ENCODE measurements around the gene PIP5K1B. TPM values are rescaled to one million over a fixed set of nuclear protein-coding genes. Genes with fewer than 3 reads are reported as not detected.

Gene PIP5K1B
- total and polyA plus RNA-seq, 4 experiments from 2014 or later, result 0.12 to 0.25 TPM; not detected in 2

DNA sequence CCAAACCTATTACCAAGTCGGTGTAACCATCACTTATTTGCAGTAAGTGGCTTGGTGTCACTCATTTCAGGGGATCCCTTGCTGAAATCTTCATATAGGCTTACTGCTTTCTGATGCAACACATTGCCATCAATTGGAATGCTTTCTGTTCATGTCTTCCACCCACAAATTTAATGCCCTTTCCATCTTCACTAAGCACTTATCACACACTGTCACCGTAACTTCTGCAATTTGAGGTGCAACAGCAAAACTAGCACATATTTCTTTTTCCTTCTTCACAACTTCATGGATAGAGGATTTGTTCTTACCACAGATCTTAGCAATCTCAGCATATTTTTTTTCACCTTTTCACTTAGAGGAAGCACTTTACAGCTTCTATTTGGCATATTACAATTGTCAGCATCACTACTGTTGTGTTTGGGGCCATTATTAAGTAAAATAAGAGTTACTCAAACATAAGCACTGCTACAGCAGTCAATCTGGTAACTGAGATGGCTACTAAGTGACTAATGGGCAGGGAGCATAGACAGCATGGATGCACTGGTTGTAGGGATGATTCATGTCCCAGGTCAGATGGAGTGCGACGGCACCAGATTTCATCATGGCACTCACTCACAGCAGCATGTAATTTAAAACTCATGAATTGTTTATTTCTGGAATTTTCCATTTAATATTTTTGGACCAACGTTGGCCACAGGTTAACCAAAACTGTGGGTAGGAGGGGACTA lies 70.1 kb downstream of the PIP5K1B start:
- H3K4me1 ChIP-seq (ENCODE audit: insufficient read depth, low read length), result peaks cover 8% of the 10 kb centered on the region
- ChIA-PET POLR2A (ENCODE audit: partially characterized antibody) (no interaction called here), CTCF (ENCODE audit: partially characterized antibody) (no interaction called here)
- H3K27me3 ChIP-seq (ENCODE audit: insufficient read depth, low read length), result no peaks in the 10 kb centered on the region
- Mint-ChIP-seq H3K9me3 (no peaks in the 10 kb centered on the region), H3K27me3 (peaks cover 7 to 15% of the 10 kb centered on the region in 2 donors), H3K36me3 (no peaks in the 10 kb centered on the region), H3K4me1 (no peaks in the 10 kb centered on the region), H3K4me3 (no peak overlapping the region), H3K27ac (no peak overlapping the region)
- no peak overlapping the region for H3K4me3 ChIP-seq (ENCODE audit: low read length in 2 of 2)
- no peaks in the 10 kb centered on the region for H3K36me3 ChIP-seq (ENCODE audit: insufficient read depth, low read length)
- no peak overlapping the region for H3K27ac ChIP-seq (ENCODE audit: low read depth, low read length)
- intact Hi-C loops (cut with micrococcal nuclease), result no loop called here
- no peak for DNase-seq
- no peaks in the 10 kb centered on the region for H3K9me3 ChIP-seq (ENCODE audit: control insufficient read depth in 1 of 2, low read length in 2 of 2)

DNA sequence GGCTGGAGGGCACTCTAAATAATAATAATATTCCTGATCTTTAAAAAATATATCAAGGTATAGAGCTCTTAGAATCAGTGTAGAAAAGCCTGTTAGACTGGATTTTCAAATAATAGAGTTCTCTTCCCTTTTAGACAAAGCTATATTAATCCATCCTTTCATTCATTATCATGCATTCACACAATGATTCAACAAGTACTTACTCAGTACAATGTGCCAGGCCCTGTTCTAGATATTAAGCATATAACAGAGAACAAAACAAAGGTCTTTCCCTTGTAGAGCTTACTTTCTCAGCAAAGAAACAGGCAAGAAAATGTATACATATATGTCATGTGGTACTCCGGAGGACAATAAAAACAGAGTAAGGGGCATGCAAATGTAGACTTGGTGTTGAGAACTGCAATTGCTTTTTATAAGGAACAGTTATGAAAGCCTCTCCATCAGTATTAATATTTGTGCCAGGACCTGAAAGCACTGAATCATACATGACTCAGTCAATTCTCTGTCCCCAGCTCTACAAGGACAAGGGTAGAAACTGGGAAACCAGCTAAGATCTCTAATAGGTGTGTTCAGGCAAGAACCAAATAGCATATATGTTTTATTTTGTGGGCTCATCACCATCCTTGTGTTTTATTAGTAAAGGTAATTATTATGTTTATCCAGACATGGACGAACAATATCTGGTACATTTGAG lies 72.2 kb downstream of the PIP5K1B start:
- H3K4me3 ChIP-seq (ENCODE audit: low read length in 2 of 2), result no peak overlapping the region
- H3K27ac Mint-ChIP-seq, result no peak overlapping the region
- H3K27me3 Mint-ChIP-seq, result peaks cover 5 to 10% of the 10 kb centered on the region in 2 donors
- no peaks in the 10 kb centered on the region for H3K9me3 ChIP-seq (ENCODE audit: control insufficient read depth in 1 of 2, low read length in 2 of 2)
- no peak for DNase-seq
- H3K9me3 Mint-ChIP-seq, result no peaks in the 10 kb centered on the region
- H3K36me3 Mint-ChIP-seq, result no peaks in the 10 kb centered on the region
- ChIA-PET POLR2A (ENCODE audit: partially characterized antibody) (no interaction called here), CTCF (ENCODE audit: partially characterized antibody) (no interaction called here)
- H3K27me3 ChIP-seq (ENCODE audit: insufficient read depth, low read length), result no peaks in the 10 kb centered on the region
- no peak overlapping the region for H3K4me3 Mint-ChIP-seq
- no peak overlapping the region for H3K27ac ChIP-seq (ENCODE audit: low read depth, low read length)
- no peaks in the 10 kb centered on the region for H3K36me3 ChIP-seq (ENCODE audit: insufficient read depth, low read length)
- intact Hi-C loops (cut with micrococcal nuclease), result no loop called here
- peaks cover 28% of the 10 kb centered on the region for H3K4me1 ChIP-seq (ENCODE audit: insufficient read depth, low read length)
- peaks cover 3 to 7% (median 4%) of the 10 kb centered on the region in 4 donors for H3K4me1 Mint-ChIP-seq

DNA sequence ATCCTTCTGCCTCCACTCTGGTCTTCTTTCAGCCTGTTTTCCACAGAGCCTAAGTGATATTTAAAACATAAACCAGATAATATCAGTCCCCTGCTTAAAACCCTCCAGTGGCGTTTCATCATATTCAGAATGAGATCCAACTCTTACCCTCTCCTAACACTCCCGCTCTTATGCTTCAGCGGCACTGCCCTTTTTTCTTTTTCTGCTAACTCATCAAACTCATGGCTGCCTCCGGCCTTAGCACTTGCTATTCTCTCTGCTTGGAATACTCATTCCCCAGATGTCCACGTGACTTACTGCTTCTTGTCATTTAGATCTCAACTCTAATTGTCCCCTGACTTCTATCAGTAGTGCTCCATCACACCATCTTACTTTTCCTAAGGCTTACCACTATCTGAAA lies 73.6 kb downstream of the PIP5K1B start:
- Histone ChIP-seq H3K9me3 (ENCODE audit: control insufficient read depth in 1 of 2, low read length in 2 of 2) (no peaks in the 10 kb centered on the region), H3K4me1 (ENCODE audit: insufficient read depth, low read length) (peaks cover 42% of the 10 kb centered on the region), H3K27ac (ENCODE audit: low read depth, low read length) (no peak overlapping the region), H3K4me3 (ENCODE audit: low read length in 2 of 2) (no peak overlapping the region), H3K27me3 (ENCODE audit: insufficient read depth, low read length) (no peaks in the 10 kb centered on the region), H3K36me3 (ENCODE audit: insufficient read depth, low read length) (no peaks in the 10 kb centered on the region)
- H3K9me3 Mint-ChIP-seq, result no peaks in the 10 kb centered on the region
- intact Hi-C loops (cut with micrococcal nuclease), result loop anchor here (1.0 kb wide), 1 partner anchor 221 kb away; no protein-coding TSS in a partner anchor
- peaks cover 3 to 7% (median 4%) of the 10 kb centered on the region in 4 donors for H3K4me1 Mint-ChIP-seq
- H3K27me3 Mint-ChIP-seq, result peaks cover 4 to 5% of the 10 kb centered on the region in 2 donors
- DNase-seq, result no peak
- H3K27ac Mint-ChIP-seq, result no peak overlapping the region
- ChIA-PET POLR2A (ENCODE audit: partially characterized antibody) (no interaction called here), CTCF (ENCODE audit: partially characterized antibody) (interaction anchor here (1.0 to 1.4 kb wide), 2 partner anchors 9 to 117 kb away, joined by 3 to 4 read pairs; no protein-coding TSS in a partner anchor)
- H3K36me3 Mint-ChIP-seq, result no peaks in the 10 kb centered on the region
- no peak overlapping the region for H3K4me3 Mint-ChIP-seq

GRCh38 chr9:68779558-68780379 lies 74.7 kb downstream of the PIP5K1B start:
- Histone ChIP-seq H3K9me3 (ENCODE audit: control insufficient read depth in 1 of 2, low read length in 2 of 2) (no peaks in the 10 kb centered on the region), H3K27ac (ENCODE audit: low read depth, low read length) (peak overlapping the region; percentile 85), H3K27me3 (ENCODE audit: insufficient read depth, low read length) (no peaks in the 10 kb centered on the region), H3K36me3 (ENCODE audit: insufficient read depth, low read length) (no peaks in the 10 kb centered on the region), H3K4me1 (ENCODE audit: insufficient read depth, low read length) (peaks cover 53% of the 10 kb centered on the region), H3K4me3 (ENCODE audit: low read length in 2 of 2) (peak overlapping the region; percentile 92 to 100)
- CTCF ChIA-PET (ENCODE audit: partially characterized antibody), result interaction anchor here (0.7 to 1.4 kb wide), 13 partner anchors 8 to 256 kb away, joined by 3 to 8 read pairs (median 4); partner anchors contain the start of gene FXN
- Mint-ChIP-seq H3K4me1 (peaks cover 3 to 7% (median 4%) of the 10 kb centered on the region in 4 donors), H3K36me3 (no peaks in the 10 kb centered on the region), H3K27me3 (peaks cover 4 to 5% of the 10 kb centered on the region in 2 donors), H3K9me3 (no peaks in the 10 kb centered on the region), H3K27ac (no peak overlapping the region), H3K4me3 (no peak overlapping the region)
- peak; percentile 94 to 96 (median 94) for DNase-seq
- intact Hi-C loops (cut with micrococcal nuclease), result loop anchor here (1.0 to 5.0 kb wide), 4 partner anchors 118 to 256 kb away; partner anchors contain the start of gene FXN
- POLR2A ChIA-PET (ENCODE audit: partially characterized antibody), result interaction anchor here (0.6 to 2.1 kb wide), 9 partner anchors 9 to 256 kb away, joined by 3 to 6 read pairs (median 5); partner anchors contain the start of gene FXN

DNA sequence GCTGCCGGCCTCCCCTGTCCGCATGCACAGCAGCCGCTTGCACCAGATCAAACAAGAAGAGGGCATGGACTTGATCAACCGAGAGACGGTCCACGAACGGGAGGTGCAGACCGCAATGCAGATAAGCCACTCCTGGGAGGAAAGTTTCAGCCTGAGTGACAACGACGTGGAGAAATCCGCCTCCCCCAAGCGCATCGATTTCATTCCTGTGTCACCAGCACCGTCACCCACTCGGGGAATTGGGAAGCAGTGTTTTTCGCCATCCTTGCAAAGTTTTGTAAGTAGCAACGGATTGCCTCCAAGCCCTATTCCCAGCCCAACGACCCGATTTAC lies 75.3 kb downstream of the PIP5K1B start:
- DNase-seq, result no peak
- H3K36me3 ChIP-seq (ENCODE audit: insufficient read depth, low read length), result no peaks in the 10 kb centered on the region
- H3K27me3 ChIP-seq (ENCODE audit: insufficient read depth, low read length), result no peaks in the 10 kb centered on the region
- H3K4me1 ChIP-seq (ENCODE audit: insufficient read depth, low read length), result peaks cover 59% of the 10 kb centered on the region
- H3K27ac ChIP-seq (ENCODE audit: low read depth, low read length), result peak overlapping the region; percentile 85
- Mint-ChIP-seq H3K27ac (no peak overlapping the region), H3K36me3 (no peaks in the 10 kb centered on the region), H3K4me1 (peaks cover 3 to 7% (median 4%) of the 10 kb centered on the region in 4 donors), H3K4me3 (no peak overlapping the region), H3K9me3 (no peaks in the 10 kb centered on the region), H3K27me3 (peaks cover under 1 to 3% of the 10 kb centered on the region in 2 donors)
- H3K9me3 ChIP-seq (ENCODE audit: control insufficient read depth in 1 of 2, low read length in 2 of 2), result no peaks in the 10 kb centered on the region
- intact Hi-C loops (cut with micrococcal nuclease), result loop anchor here (1.0 to 5.0 kb wide), 3 partner anchors 117 to 255 kb away; partner anchors contain the start of gene FXN
- peak overlapping the region; percentile 92 to 100 for H3K4me3 ChIP-seq (ENCODE audit: low read length in 2 of 2)
- ChIA-PET POLR2A (ENCODE audit: partially characterized antibody) (interaction anchor here (0.8 to 2.1 kb wide), 5 partner anchors 8 to 248 kb away, joined by 3 to 6 read pairs (median 5); no protein-coding TSS in a partner anchor), CTCF (ENCODE audit: partially characterized antibody) (interaction anchor here (1.0 to 1.4 kb wide), 8 partner anchors 8 to 248 kb away, joined by 3 to 8 read pairs (median 4); no protein-coding TSS in a partner anchor)

- H3K4me3 Mint-ChIP-seq, result no peak overlapping the region
- peak in 3 of 5 donors; percentile 7 to 43 (median 14) for DNase-seq
- H3K4me3 ChIP-seq (ENCODE audit: low read length in 2 of 2), result peak overlapping the region; percentile 92 to 100
- CTCF ChIA-PET (ENCODE audit: partially characterized antibody), result no interaction called here
- no peaks in the 10 kb centered on the region for H3K27me3 ChIP-seq (ENCODE audit: insufficient read depth, low read length)
- H3K9me3 ChIP-seq (ENCODE audit: control insufficient read depth in 1 of 2, low read length in 2 of 2), result no peaks in the 10 kb centered on the region
- H3K27ac ChIP-seq (ENCODE audit: low read depth, low read length), result peak overlapping the region; percentile 85
- H3K27me3 Mint-ChIP-seq, result peaks cover 0 to 3% of the 10 kb centered on the region in 2 donors
- H3K36me3 Mint-ChIP-seq, result no peaks in the 10 kb centered on the region
- H3K36me3 ChIP-seq (ENCODE audit: insufficient read depth, low read length), result no peaks in the 10 kb centered on the region
- H3K27ac Mint-ChIP-seq, result no peak overlapping the region
- POLR2A ChIA-PET (ENCODE audit: partially characterized antibody), result interaction anchor here (0.7 to 2.1 kb wide), 2 partner anchors 215 to 247 kb away, joined by 4 to 5 read pairs; no protein-coding TSS in a partner anchor
- H3K4me1 ChIP-seq (ENCODE audit: insufficient read depth, low read length), result peaks cover 63% of the 10 kb centered on the region
- H3K4me1 Mint-ChIP-seq, result peaks cover 4 to 10% (median 5%) of the 10 kb centered on the region in 4 donors
- intact Hi-C loops (cut with micrococcal nuclease), result loop anchor here (1.0 to 5.0 kb wide), 3 partner anchors 117 to 255 kb away; partner anchors contain the start of gene FXN
- no peaks in the 10 kb centered on the region for H3K9me3 Mint-ChIP-seq
Observed at GRCh38 chr9:68780720-68781119, 75.7 kb downstream of the PIP5K1B start.

All from CD4-positive, alpha-beta memory T cell (primary cell).